K562 (cell line): ENCODE results near the gene HKDC1. TPM values are rescaled to one million over a fixed set of nuclear protein-coding genes. Genes with fewer than 3 reads are reported as not detected.

Experiments
- AFF4 ChIP-seq: sonication (generic); formaldehyde crosslinking; IDR thresholded peaks from 2 replicates; pipeline ENCODE4 v1.8.0; 2023; ENCODE audit warnings: mild to moderate bottlenecking, missing genetic modification reagents
- CBFA2T2 ChIP-seq: fragments of 450-650 bp; conservative IDR thresholded peaks from 2 replicates; pipeline ENCODE4 v1.6.1; 2017; ENCODE audit warnings: mild to moderate bottlenecking
- CBX5 ChIP-seq: IDR thresholded peaks from 2 replicates; pipeline ENCODE4 v1.6.1; 2014; ENCODE audit warnings: low read depth, borderline replicate concordance
- CHD1 ChIP-seq: fragments of 200-600 bp; sonication (generic); IDR thresholded peaks from one replicate; pipeline ENCODE4 v1.6.1; 2012; ENCODE audit warnings: mild to moderate bottlenecking, moderate library complexity, low read length, inconsistent platforms
- EWSR1 ChIP-seq: fragments of 450-650 bp; IDR thresholded peaks from 2 replicates; pipeline ENCODE4 v1.6.1; 2018; ENCODE audit warnings: borderline replicate concordance, mild to moderate bottlenecking, low read depth, moderate library complexity; ENCODE audit not compliant: partially characterized antibody
- GABPB2 ChIP-seq: fragments of 250-450 bp; sonication (Bioruptor Pico); conservative IDR thresholded peaks from 2 replicates; pipeline ENCODE4 v1.5.1; 2021; ENCODE audit warnings: mild to moderate bottlenecking
- MXI1 ChIP-seq: IDR thresholded peaks from 2 replicates; pipeline ENCODE4 v1.6.1; 2011; ENCODE audit warnings: low read depth, mild to moderate bottlenecking, improper control_type of control experiment, low read length
- SMAD2 ChIP-seq: fragments of 150-350 bp; IDR thresholded peaks from 2 replicates; pipeline ENCODE4 v1.6.1; 2014; ENCODE audit warnings: low read depth, mild to moderate bottlenecking, low read length
- ZNF592 ChIP-seq: fragments of 450-650 bp; IDR thresholded peaks from 2 replicates; pipeline ENCODE4 v1.6.1; 2017; ENCODE audit warnings: antibody characterized with exemption, mild to moderate bottlenecking
- polyA plus RNA-seq, 8 experiments: library from polyadenylated mRNA; depleted of rRNA in 4 of 8; stranded (reverse) in 5 of 8; unstranded in 3 of 8; fragments of >200 nt; fragmentation: Nextera tagmentation in 2 of 8; fragmentation: Illumina TruSeq in 1 of 8; extraction: Ambion mirVana in 2 of 8; extraction: Trizol in 1 of 8; gene quantifications; 2 replicates each; pipeline versions ENCODE4 v1.2.1 to v1.2.3, GENCODE V29; 2011 to 2014; ENCODE audit warnings: inconsistent platforms in 1 of 8, missing spikeins in 1 of 8
- total RNA-seq, 7 experiments: library from RNA; depleted of rRNA in 6 of 7; stranded (reverse); fragments of >200 nt in 6 of 7; fragmentation: Illumina TruSeq in 2 of 7; extraction: Trizol in 2 of 7; gene quantifications; 2 replicates each; pipeline versions ENCODE4 v1.2.1 to v1.2.3, GENCODE V29; 2011 to 2021; ENCODE audit warnings: low replicate concordance in 1 of 7
- TF ChIP-seq, protein P1 (sequence below), 2 experiments: fragments of 450-650 bp; IDR thresholded peaks; 2 replicates each; pipeline ENCODE4 v1.6.1; 2016; ENCODE audit warnings: mild to moderate bottlenecking in 2 of 2, borderline replicate concordance in 1 of 2, low read depth in 1 of 2, moderate library complexity in 1 of 2

HKDC1 gene
- total and polyA plus RNA-seq, 9 of the 15 experiments (the other 6 are each of a cell fraction or from before 2014, with no cell fraction given) = 0.04 to 0.22 (median 0.11) TPM; not detected in 5

GRCh38 chr10:69179743-69180524, 40.2 kb upstream of the HKDC1 start, which contains the start of gene SUPV3L1 (continued):
- TF ChIP-seq GABPB2 (CRISPR knock-in tag) (peak; percentile 55; the same call in 1 of the 2 replicates), CBFA2T2 (peak; percentile 99), AFF4 (CRISPR knock-in tag) (no peak), MXI1 (peak; percentile 97), CBX5 (no peak), SMAD2 (0 out of 2 replicates have a peak, but pooled peaks have one; percentile 20), ZNF592 (peak; percentile 93), CHD1 (no peak), EWSR1 (no peak)
- TF ChIP-seq, protein P1, sequence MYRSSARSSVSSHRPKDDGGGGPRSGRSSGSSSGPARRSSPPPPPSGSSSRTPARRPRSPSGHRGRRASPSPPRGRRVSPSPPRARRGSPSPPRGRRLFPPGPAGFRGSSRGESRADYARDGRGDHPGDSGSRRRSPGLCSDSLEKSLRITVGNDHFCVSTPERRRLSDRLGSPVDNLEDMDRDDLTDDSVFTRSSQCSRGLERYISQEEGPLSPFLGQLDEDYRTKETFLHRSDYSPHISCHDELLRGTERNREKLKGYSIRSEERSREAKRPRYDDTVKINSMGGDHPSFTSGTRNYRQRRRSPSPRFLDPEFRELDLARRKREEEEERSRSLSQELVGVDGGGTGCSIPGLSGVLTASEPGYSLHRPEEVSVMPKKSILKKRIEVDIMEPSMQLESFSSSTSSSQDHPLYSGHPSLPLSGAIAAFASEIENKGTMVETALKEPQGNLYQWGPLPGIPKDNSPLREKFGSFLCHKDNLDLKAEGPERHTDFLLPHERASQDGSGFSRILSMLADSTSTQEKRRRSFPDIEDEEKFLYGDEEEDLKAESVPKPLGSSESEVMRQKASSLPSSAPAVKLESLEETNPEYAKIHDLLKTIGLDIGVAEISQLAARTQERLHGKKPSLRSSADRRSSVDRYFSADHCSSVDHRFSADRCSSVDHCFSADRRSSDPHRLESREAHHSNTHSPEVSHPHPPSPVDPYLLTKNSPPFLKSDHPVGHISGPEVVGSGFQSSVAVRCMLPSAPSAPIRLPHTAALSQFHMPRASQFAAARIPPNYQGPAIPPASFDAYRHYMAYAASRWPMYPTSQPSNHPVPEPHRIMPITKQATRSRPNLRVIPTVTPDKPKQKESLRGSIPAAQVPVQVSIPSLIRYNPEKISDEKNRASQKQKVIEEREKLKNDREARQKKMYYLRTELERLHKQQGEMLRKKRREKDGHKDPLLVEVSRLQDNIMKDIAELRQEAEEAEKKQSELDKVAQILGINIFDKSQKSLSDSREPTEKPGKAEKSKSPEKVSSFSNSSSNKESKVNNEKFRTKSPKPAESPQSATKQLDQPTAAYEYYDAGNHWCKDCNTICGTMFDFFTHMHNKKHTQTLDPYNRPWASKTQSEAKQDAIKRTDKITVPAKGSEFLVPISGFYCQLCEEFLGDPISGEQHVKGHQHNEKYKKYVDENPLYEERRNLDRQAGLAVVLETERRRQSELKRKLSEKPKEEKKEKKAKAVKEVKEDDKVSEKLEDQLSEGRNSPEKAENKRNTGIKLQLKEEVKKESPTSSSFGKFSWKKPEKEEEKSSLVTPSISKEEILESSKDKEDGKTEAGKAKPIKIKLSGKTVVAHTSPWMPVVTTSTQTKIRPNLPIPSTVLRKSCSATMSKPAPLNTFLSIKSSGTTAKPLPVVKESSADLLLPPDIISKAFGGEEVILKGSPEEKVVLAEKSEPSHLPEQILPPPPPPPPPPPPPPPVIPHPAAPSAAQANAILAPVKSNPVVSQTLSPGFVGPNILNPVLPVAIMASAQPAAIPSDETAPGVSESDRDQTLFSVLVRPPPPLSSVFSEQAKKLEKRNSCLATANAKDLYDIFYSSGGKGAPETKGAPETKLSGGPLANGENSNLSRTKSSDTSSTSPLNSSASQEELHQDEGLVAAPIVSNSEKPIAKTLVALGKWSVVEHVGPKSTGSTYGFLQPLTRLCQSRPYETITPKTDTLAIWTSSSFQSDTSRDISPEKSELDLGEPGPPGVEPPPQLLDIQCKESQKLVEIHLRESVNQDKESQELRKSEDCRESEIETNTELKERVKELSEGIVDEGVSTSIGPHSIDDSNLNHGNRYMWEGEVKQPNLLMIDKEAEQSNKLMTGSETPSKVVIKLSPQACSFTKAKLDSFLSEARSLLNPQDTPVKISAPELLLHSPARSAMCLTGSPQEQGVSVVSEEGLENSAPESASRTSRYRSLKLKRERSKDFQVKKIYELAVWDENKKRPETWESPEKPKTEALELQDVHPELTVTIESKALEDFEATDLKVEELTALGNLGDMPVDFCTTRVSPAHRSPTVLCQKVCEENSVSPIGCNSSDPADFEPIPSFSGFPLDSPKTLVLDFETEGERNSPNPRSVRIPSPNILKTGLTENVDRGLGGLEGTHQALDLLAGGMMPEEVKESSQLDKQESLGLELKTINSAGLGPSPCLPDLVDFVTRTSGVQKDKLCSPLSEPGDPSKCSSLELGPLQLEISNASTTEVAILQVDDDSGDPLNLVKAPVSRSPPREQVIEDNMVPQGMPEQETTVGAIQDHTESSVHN (IDR thresholded peaks at IDR 0.05; ENCODE audit: borderline replicate concordance in 1 of 2, low read depth in 1 of 2) = peak in 1 of 2 experiments; percentile 64; a peak in 1 of 4 replicates
